Measurements from ENCODE around the gene FILIP1L. TPM values are rescaled to one million over a fixed set of nuclear protein-coding genes. Genes with fewer than 3 reads are reported as not detected.
A peak's percentile ranks its signal among the peaks of the same experiment; 100 is the strongest.

FILIP1L gene
- total RNA-seq, 3 donors from 2014 or later: 19.8 to 23.7 (median 23.3) TPM

DNA sequence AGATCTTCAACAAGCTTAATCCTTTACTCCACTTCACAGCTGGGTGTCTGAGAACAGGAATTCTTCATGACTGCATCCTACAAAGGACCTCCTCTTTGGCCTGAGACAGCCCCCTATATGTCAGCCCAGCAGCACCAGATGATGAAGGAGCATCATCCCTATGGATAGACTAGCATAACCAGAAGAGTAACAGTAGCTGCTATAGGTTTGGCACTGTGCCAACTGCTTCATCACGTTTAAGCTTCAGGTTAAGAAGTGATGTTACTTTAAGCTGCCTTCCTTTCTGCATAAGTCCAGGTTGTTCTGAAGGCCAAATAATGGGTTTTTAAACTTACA, 246.0 kb downstream of the FILIP1L start:
- intact Hi-C loops (cut with DNase I; ENCODE audit: low total_unique reads): no loop called here
- no peak for TF ChIP-seq POLR2AphosphoS5 (IDR thresholded peaks at IDR 0.05)
- TF ChIP-seq, protein P1, sequence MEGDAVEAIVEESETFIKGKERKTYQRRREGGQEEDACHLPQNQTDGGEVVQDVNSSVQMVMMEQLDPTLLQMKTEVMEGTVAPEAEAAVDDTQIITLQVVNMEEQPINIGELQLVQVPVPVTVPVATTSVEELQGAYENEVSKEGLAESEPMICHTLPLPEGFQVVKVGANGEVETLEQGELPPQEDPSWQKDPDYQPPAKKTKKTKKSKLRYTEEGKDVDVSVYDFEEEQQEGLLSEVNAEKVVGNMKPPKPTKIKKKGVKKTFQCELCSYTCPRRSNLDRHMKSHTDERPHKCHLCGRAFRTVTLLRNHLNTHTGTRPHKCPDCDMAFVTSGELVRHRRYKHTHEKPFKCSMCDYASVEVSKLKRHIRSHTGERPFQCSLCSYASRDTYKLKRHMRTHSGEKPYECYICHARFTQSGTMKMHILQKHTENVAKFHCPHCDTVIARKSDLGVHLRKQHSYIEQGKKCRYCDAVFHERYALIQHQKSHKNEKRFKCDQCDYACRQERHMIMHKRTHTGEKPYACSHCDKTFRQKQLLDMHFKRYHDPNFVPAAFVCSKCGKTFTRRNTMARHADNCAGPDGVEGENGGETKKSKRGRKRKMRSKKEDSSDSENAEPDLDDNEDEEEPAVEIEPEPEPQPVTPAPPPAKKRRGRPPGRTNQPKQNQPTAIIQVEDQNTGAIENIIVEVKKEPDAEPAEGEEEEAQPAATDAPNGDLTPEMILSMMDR (IDR thresholded peaks at IDR 0.05): no peak
- no peak for TF ChIP-seq POLR2A (IDR thresholded peaks at IDR 0.05)
- Histone ChIP-seq H3K27ac (peak overlapping the region; percentile 48 to 59), H3K4me3 (no peak overlapping the region), H3K27me3 (no peaks in the 10 kb centered on the region), H3K4me1 (peaks cover 0 to 3% of the 10 kb centered on the region in 2 donors), H3K9me3 (no peaks in the 10 kb centered on the region), H3K36me3 (no peaks in the 10 kb centered on the region)
- DNase-seq (ENCODE audit: low spot score in 2 of 2): no peak

DNA sequence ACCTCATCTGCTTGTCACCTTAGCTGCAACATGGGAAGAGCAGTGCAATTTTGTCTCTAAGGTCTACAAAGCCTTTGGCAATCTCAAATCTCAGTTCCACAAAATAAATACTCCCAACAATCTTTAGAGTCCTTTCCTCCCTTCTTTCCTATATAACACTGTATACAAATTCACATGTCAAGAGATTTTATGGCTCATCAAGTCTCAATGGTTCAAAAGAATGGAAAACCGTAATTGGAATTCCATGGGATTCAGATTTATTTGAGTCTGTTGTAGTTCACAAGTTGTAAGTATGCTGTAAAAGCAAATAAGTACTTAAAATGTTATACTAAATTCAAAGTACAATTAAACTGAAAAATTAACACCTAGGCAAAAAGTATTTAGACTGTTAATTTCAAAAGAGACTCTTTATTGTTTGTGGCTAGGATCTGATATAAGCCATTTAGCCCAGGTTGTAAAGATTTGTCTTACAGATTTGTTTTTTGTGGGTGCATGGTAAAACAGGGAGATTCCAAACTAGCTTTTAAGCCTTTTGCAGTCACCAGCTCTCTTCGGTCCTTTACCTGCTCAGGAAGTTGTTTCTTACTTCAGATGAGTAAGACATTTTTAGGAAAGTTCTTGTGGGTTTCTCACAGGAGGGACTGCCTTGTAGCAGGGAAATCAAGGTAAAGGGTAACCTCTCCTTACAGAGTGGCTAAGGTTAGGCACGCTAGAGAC, 246.5 kb downstream of the FILIP1L start:
- intact Hi-C loops (cut with DNase I; ENCODE audit: low total_unique reads): no loop called here
- Histone ChIP-seq H3K27ac (peak overlapping the region; percentile 48 to 59), H3K27me3 (no peaks in the 10 kb centered on the region), H3K4me3 (no peak overlapping the region), H3K4me1 (peaks cover 0 to 3% of the 10 kb centered on the region in 2 donors), H3K9me3 (no peaks in the 10 kb centered on the region), H3K36me3 (no peaks in the 10 kb centered on the region)
- no peak for DNase-seq (ENCODE audit: low spot score in 2 of 2)
- TF ChIP-seq, protein P1 (IDR thresholded peaks at IDR 0.05): no peak

DNA sequence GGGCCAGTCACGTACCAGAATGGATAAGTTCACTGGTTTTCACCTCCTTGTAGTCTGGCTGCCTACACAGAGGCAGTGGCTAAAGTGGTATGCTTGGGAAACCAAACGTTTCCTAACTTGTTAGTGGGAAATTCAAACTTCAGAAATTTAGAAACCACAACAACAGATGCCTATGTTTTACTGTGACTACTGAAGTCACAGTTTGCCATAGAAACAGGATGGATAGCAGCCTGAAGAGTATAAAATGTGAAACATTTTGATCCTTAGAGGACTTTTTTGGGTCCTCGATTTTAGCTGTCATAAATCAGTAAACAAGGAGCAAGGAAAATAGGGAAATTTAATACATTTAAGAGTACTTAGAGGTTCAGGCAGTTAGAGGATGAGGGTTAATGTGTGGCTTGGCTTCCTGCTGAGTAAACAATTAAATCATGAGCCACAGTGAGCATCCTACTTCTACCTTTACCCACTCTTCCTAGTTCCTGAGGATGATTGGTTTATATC, 248.0 kb downstream of the FILIP1L start:
- H3K9me3 ChIP-seq: no peaks in the 10 kb centered on the region
- intact Hi-C loops (cut with DNase I; ENCODE audit: low total_unique reads): no loop called here
- no peaks in the 10 kb centered on the region for H3K36me3 ChIP-seq
- peak overlapping the region; percentile 59 to 66 for H3K27ac ChIP-seq
- H3K27me3 ChIP-seq: no peaks in the 10 kb centered on the region
- no peak for TF ChIP-seq POLR2A (IDR thresholded peaks at IDR 0.05)
- H3K4me3 ChIP-seq: no peak overlapping the region
- H3K4me1 ChIP-seq: peaks cover 0 to 3% of the 10 kb centered on the region in 2 donors
- DNase-seq (ENCODE audit: low spot score in 2 of 2): no peak

DNA sequence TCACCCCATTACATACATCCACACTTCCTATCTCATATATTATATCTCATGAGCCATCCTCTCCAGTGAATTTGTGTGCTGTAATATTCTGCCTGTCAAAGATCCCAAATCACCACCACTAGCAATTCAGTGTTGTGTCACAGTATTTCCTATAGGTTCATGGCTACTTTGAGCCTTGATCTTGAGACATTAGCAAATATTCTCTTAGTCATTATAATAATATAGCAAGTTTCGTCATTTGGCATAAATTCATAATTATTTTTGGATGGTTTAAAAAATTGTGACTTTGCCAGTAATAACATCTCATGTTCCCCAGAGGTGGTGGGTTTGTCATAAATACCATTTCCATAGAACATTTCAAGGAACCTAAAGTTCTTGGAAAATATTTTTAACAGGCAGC, 249.0 kb downstream of the FILIP1L start:
- Histone ChIP-seq H3K27me3 (no peaks in the 10 kb centered on the region), H3K4me3 (no peak overlapping the region), H3K36me3 (no peaks in the 10 kb centered on the region), H3K9me3 (no peaks in the 10 kb centered on the region), H3K4me1 (peaks cover 0 to 3% of the 10 kb centered on the region in 2 donors), H3K27ac (no peak overlapping the region)
- intact Hi-C loops (cut with DNase I; ENCODE audit: low total_unique reads): no loop called here
- no peak for DNase-seq (ENCODE audit: low spot score in 2 of 2)
- TF ChIP-seq POLR2A (IDR thresholded peaks at IDR 0.05) (no peak), POLR2AphosphoS5 (IDR thresholded peaks at IDR 0.05) (no peak)
- TF ChIP-seq, protein P1 (IDR thresholded peaks at IDR 0.05): no peak

DNA sequence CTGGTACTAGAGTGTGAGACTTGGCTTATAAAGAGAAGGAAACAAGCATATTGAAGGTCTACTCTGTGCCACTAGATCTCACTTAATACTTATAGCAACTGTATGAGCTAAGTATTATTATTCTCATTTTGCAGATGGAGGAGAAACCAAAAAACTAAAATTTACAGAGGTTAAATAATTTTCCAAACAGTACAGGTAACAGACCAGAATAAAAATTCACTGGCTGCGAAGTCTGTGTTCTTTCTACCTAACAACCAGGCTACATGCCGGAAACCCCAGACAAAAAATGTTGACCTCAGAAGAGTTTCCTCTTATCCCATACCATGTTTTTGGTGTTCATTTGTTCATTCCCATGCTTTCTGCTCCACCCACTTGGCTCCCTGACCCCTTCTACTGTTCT, 250.0 kb downstream of the FILIP1L start:
- no peaks in the 10 kb centered on the region for H3K27me3 ChIP-seq
- no peak overlapping the region for H3K4me3 ChIP-seq
- intact Hi-C loops (cut with DNase I; ENCODE audit: low total_unique reads): no loop called here
- TF ChIP-seq POLR2A (IDR thresholded peaks at IDR 0.05): no peak
- TF ChIP-seq, protein P1 (IDR thresholded peaks at IDR 0.05): no peak
- TF ChIP-seq POLR2AphosphoS5 (IDR thresholded peaks at IDR 0.05): no peak
- no peak for DNase-seq (ENCODE audit: low spot score in 2 of 2)
- H3K27ac ChIP-seq: no peak overlapping the region
- no peaks in the 10 kb centered on the region for H3K36me3 ChIP-seq
- peaks cover 0 to 3% of the 10 kb centered on the region in 2 donors for H3K4me1 ChIP-seq
- H3K9me3 ChIP-seq: no peaks in the 10 kb centered on the region

Data from breast epithelium (tissue), 4 donors.